Ectodermal cell (in vitro differentiated cells): ENCODE results near the gene SMKR1.

ENCODE experiments used
- H3K27ac ChIP-seq: 2 replicates; pipeline ENCODE4 v1.7.0; 2013; ENCODE audit warnings: mild to moderate bottlenecking, low read depth, low read length; ENCODE audit not compliant: insufficient read depth, poor library complexity, severe bottlenecking
- H3K27me3 ChIP-seq: 2 replicates; pipeline ENCODE4 v1.7.0; 2013; ENCODE audit warnings: mild to moderate bottlenecking, low read length; ENCODE audit not compliant: insufficient read depth, control insufficient read depth, poor library complexity, severe bottlenecking
- H3K36me3 ChIP-seq: one replicate; pipeline ENCODE4 v1.7.0; 2013; ENCODE audit warnings: low read length; ENCODE audit not compliant: control insufficient read depth, insufficient read depth
- H3K4me1 ChIP-seq: one replicate; pipeline ENCODE4 v1.7.0; 2013; ENCODE audit warnings: low read length; ENCODE audit not compliant: control insufficient read depth, insufficient read depth
- H3K4me3 ChIP-seq: 2 replicates; pipeline ENCODE4 v1.7.0; 2013; ENCODE audit warnings: low read depth, low read length, control low read depth; ENCODE audit not compliant: insufficient read depth
- H3K9me3 ChIP-seq: 2 replicates; pipeline ENCODE4 v1.7.0; 2013; ENCODE audit warnings: mild to moderate bottlenecking, low read length, moderate library complexity; ENCODE audit not compliant: control insufficient read depth
- WGBS, 2 experiments: methylation state at CpG; one replicate each; pipeline ENCODE4 v1.1.7; 2013; ENCODE audit warnings: missing lambda C conversion rate in 2 of 2; 5-methylcytosine and 5-hydroxymethylcytosine counted together

SMKR1 gene

DNA sequence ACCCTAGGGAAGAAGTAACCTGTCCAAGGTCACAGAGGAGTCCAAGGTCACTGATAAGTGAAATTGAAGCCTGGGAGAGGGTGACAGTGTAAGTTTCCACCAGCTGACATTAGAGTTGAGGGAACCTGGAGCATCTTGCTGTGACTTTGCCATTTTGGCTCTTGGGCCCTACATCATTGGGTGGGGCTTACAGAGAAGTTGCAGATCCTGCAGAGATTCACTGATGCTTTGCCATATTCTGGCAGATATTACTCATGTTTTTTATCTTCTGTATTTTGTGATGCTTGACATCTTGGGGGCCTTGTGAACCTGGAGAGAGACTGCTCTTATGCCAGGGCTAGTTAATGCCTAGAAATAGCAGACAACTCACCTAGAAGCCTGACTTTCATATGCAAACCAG is 36.5 kb downstream of the SMKR1 start:
- Histone ChIP-seq H3K27ac (no peak overlapping the region), H3K36me3 (no peaks in the 10 kb centered on the region), H3K27me3 (no peaks in the 10 kb centered on the region), H3K9me3 (no peaks in the 10 kb centered on the region), H3K4me3 (no peak overlapping the region), H3K4me1 (peaks cover 2% of the 10 kb centered on the region)

DNA sequence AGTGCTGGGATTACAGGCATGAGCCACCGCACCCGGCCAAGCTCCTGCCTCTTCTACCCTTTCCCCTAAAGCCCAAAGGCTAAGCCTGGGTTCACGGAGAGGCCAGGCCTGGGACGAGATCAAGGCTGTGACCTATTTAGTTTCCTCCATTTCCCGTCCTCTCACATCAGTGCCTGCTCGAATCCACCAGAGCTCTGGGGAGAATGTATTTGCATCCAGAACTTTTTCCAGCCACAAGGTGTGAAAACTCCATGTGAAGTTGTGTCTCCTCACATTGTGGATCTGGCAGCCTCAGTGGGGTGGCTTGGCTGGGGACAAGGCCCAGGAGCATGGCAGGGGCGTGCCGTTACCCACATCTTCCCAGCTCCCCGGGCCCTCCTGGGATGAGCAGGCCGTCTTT is 38.0 kb downstream of the SMKR1 start:
- Histone ChIP-seq H3K4me3 (no peak overlapping the region), H3K4me1 (no peaks in the 10 kb centered on the region), H3K36me3 (no peaks in the 10 kb centered on the region), H3K9me3 (no peaks in the 10 kb centered on the region), H3K27ac (no peak overlapping the region), H3K27me3 (no peaks in the 10 kb centered on the region)
- whole genome bisulfite sequencing, 2 experiments, result 87 to 90% methylated on average over 10 of the region's 10 CpGs

DNA sequence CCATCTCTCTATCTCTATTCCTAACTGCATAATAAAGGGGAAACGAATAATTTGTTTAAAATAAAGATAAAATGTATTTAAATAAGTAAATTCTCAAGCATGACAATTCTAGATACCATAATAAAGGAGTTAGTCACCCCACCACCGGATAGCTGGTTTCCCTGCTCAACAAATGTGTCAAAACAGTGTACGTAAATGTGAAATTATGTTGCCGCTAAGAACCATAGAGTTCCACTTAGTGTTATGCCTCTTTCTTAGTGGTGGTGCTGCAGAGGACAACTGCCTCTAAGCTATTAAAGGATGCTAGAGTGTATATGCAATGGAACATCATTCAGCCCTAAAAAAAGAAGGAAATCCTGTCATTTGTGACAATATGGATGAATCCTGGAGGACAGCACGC is 42.4 kb downstream of the SMKR1 start:
- 93 to 95% methylated on average over 4 of the region's 5 CpGs for WGBS, 2 experiments
- Histone ChIP-seq H3K27ac (no peak overlapping the region), H3K27me3 (no peaks in the 10 kb centered on the region), H3K4me3 (no peak overlapping the region), H3K4me1 (no peaks in the 10 kb centered on the region), H3K36me3 (no peaks in the 10 kb centered on the region), H3K9me3 (no peaks in the 10 kb centered on the region)

DNA sequence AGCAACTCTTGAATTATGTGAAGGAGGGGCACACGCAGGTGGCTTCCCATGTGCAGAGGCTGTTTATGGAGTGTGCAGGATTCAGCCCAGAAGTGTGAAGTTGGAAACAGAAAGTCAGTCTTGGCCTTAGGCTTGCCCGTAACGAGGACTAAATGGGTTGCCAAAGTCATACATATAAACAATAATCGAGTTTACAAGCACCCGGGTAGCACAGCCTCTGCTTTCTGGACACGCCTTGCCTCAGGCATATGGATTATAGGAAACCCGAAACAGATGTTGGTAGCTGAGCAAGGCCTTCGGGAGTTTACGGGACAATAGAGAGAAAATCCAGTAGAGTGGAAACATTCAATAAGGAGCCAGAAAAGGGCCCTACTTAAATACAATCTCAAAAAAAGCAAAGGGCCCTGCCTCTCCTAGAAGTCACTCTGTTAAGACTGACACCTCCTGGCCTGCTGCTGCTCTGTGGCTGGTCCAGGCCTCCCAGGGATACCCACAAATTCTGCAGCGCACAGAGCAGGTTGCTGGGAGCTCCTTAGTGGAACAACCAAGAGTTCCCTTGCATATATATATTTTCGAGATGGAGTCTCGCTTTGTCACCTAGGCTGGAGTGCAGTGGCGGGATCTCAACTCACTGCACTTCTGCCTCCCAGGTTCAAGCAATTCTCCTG is 48.5 kb downstream of the SMKR1 start:
- Histone ChIP-seq H3K4me3 (no peak overlapping the region), H3K27me3 (no peaks in the 10 kb centered on the region), H3K4me1 (no peaks in the 10 kb centered on the region), H3K36me3 (no peaks in the 10 kb centered on the region), H3K27ac (no peak overlapping the region), H3K9me3 (no peaks in the 10 kb centered on the region)
- WGBS, 2 experiments, result 93 to 95% methylated on average over 13 of the region's 13 CpGs

- WGBS, 2 experiments, result 91 to 93% methylated on average over 12 to 13 of the region's 13 CpGs
Observed at GRCh38 chr7:129553899-129554461, 51.6 kb downstream of the SMKR1 start.

DNA sequence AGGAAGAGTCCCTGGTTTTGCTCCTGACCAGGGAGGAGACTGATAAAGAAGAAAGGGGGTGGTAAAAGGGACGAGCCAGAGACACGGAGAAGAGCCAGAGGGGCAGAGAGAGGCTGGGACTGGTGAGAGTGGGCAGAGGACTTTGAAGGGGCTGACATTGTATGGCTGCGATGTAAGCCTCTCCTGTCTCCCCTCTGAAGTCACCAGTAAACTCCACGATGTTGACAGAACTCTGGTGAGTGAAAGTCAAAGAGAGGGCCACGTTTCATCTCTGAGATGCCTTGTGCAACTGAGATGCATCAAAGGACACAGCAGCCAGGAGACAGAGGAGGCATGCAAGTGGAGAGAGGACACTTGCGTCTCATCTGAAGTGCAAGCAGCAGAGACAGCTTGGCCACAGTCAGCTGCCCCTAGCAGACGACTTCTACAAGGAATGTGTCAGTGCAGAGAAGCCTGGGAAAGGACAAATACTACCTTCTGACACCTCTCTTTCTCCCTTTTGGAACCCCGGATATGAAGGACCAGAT is 54.3 kb downstream of the SMKR1 start:
- Histone ChIP-seq H3K9me3 (no peaks in the 10 kb centered on the region), H3K27me3 (no peaks in the 10 kb centered on the region), H3K27ac (no peak overlapping the region), H3K4me3 (no peak overlapping the region), H3K36me3 (no peaks in the 10 kb centered on the region), H3K4me1 (peaks cover 9% of the 10 kb centered on the region)
- 60 to 63% methylated on average over 8 of the region's 8 CpGs for WGBS, 2 experiments

More at GRCh38 chr7:129553899-129554461, 51.6 kb downstream of the SMKR1 start:
- Histone ChIP-seq H3K36me3 (no peaks in the 10 kb centered on the region), H3K4me1 (peaks cover 6% of the 10 kb centered on the region), H3K27me3 (no peaks in the 10 kb centered on the region), H3K9me3 (no peaks in the 10 kb centered on the region), H3K27ac (no peak overlapping the region), H3K4me3 (no peak overlapping the region)

DNA sequence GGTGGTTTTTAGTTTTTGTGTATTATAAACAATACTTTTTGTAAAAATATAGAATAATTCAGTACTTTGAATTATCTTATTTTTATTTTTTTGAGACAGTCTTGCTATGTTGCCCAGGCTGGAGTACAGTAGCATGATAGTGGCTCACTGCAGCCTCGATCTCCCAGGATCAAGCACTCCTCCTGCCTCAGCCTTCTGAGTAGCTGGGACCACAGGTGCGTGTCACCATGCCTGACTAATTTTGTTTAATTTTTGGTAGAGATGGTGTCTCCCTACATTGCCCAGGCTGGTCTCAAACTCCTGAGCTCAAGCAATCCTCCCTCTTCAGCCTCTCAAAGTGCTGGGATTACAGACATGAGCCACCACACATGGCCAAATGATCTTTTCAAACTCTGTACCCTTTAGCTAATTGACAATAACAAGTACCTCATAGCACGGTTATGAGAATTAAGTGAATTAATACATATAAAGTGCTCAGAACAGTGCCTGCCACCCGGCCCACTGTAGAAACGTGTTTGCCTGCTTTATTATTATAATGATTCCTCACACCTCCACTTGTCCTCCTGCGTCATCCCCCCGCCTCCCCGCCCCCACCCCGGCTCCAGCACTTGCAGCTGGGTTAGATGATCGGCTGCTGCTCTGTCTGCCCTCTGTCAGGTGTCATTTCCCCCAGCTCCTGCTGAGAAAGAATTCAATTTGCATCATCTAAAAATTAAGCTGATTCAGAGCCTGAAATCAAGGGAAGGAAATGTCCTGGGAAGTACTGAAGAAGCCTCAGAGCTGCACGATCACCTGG is 55.6 kb downstream of the SMKR1 start:
- no peaks in the 10 kb centered on the region for H3K9me3 ChIP-seq
- H3K27ac ChIP-seq, result no peak overlapping the region
- no peak overlapping the region for H3K4me3 ChIP-seq
- H3K4me1 ChIP-seq, result peaks cover 12% of the 10 kb centered on the region
- H3K36me3 ChIP-seq, result no peaks in the 10 kb centered on the region
- H3K27me3 ChIP-seq, result no peaks in the 10 kb centered on the region
- WGBS, 2 experiments, result 40 to 50% methylated on average over 11 of the region's 11 CpGs

DNA sequence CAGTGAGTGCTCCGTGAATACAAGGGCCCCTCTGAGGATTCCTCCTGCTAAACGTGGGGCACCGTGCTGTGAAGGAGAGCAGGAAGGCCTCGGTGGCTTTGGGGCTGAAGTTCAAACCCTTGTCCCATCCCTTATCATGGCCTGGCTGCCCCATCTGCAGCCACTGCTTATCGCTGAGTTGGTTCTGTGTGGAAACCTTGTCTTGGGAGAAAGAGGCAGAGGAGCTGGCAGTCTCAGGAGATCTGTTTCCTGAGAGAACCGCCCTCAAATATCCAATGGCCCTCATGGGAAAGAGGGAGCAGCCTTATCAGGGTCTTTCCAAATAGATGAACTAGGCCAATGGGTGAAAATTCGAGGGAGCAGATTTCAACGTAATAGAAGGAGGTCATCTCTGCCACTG is 57.2 kb downstream of the SMKR1 start:
- Histone ChIP-seq H3K36me3 (no peaks in the 10 kb centered on the region), H3K27ac (no peak overlapping the region), H3K4me1 (peaks cover 12% of the 10 kb centered on the region), H3K9me3 (no peaks in the 10 kb centered on the region), H3K27me3 (no peaks in the 10 kb centered on the region), H3K4me3 (no peak overlapping the region)
- 73 to 77% methylated on average over 8 of the region's 8 CpGs for WGBS, 2 experiments

GRCh38 chr7:129560831-129561230 is 58.5 kb downstream of the SMKR1 start:
- 79 to 82% methylated on average over 5 of the region's 5 CpGs for WGBS, 2 experiments

DNA sequence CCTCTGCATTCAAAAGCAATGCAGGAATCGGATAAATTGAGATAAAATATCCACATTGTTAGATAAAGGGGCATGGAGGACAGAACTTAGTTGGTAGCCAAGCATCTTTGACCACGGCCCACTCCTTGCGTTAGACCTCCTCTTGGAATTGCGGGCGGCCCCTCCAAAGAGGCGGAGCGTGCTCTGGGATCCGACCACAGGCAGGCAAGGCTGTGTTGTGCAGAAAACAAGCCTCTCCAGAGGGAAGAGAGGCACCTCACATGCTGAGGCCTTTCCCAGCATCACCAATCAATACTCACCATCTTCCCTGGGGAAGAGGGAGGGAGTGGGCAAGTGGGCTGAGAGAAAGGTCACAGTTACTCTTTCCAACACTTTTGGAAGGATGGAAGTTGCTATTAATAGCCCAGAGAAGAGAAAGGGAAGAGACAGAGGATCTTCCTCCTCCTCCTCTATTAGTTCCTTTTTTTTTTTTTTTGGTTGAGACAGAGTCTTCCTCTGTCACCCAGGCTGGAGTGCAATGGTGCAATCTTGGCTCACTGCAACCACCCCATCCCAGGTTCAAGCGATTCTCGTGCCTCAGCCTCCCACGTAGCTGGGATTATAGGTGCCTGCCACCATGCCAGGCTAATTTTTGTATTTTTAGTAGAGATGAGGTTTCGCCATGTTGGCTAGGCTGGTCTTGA is 59.5 kb downstream of the SMKR1 start:
- Histone ChIP-seq H3K27me3 (no peaks in the 10 kb centered on the region), H3K36me3 (no peaks in the 10 kb centered on the region), H3K4me3 (no peak overlapping the region), H3K4me1 (peaks cover 9% of the 10 kb centered on the region), H3K27ac (no peak overlapping the region), H3K9me3 (no peaks in the 10 kb centered on the region)
- 56 to 58% methylated on average over 12 of the region's 12 CpGs for WGBS, 2 experiments

More at GRCh38 chr7:129560831-129561230, 58.5 kb downstream of the SMKR1 start:
- Histone ChIP-seq H3K36me3 (no peaks in the 10 kb centered on the region), H3K27ac (no peak overlapping the region), H3K4me1 (peaks cover 12% of the 10 kb centered on the region), H3K4me3 (no peak overlapping the region), H3K9me3 (no peaks in the 10 kb centered on the region), H3K27me3 (no peaks in the 10 kb centered on the region)
